ENCODE measurements around the gene CYP24A1. TPM values are rescaled to one million over a fixed set of nuclear protein-coding genes. Genes with fewer than 3 reads are reported as not detected.

CYP24A1 gene
- total and polyA plus RNA-seq, 2 of the 13 experiments (the other 11 are each of a cell fraction or from before 2014, with no cell fraction given): 9.4 to 32.7 TPM

DNA sequence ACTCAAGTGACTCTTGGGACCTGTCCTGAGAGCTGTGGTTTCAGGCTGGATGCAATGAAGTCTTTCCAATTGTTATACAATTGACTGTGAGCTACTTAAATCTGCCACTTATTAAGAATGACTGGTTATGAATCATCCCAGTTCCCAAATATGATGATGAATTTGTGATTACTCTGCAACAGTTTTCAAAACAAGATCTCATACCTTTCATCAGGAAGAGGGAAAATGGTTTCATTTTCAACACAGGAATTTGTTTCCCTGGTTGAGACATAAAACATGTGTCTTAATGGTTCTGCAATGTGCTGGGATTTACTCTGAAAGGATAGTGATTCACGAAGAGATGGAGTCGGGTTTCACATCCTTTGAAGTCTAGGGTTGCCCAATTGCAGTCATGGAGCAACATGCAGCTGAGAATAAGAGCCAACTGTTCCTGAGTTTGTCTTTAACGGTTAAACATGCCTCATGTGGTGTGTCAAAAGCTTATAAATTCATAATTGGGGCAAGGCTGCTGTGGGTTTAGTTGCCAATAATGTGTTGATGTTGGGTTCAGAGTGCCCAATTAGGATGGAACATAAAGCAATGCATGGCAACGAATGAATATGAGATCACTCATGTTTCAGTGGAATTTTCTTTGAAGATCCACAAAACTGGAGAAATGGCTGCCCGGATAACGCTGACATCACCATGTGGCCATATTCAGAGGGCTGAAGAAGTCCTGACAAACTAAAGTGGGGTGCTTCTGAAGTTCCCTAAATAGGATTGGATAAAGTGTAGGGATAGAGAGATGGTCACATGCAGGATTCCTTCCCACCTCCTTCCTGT, 41.0 kb downstream of the CYP24A1 start (continued):
- TF ChIP-seq, protein P1, sequence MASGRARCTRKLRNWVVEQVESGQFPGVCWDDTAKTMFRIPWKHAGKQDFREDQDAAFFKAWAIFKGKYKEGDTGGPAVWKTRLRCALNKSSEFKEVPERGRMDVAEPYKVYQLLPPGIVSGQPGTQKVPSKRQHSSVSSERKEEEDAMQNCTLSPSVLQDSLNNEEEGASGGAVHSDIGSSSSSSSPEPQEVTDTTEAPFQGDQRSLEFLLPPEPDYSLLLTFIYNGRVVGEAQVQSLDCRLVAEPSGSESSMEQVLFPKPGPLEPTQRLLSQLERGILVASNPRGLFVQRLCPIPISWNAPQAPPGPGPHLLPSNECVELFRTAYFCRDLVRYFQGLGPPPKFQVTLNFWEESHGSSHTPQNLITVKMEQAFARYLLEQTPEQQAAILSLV (CRISPR knock-in tag; IDR thresholded peaks at IDR 0.05; ENCODE audit: borderline replicate concordance): no peak
- no peak for TF ChIP-seq ZFP41 (CRISPR knock-in tag; IDR thresholded peaks at IDR 0.05; ENCODE audit: borderline replicate concordance)
- TF ChIP-seq, protein P2, sequence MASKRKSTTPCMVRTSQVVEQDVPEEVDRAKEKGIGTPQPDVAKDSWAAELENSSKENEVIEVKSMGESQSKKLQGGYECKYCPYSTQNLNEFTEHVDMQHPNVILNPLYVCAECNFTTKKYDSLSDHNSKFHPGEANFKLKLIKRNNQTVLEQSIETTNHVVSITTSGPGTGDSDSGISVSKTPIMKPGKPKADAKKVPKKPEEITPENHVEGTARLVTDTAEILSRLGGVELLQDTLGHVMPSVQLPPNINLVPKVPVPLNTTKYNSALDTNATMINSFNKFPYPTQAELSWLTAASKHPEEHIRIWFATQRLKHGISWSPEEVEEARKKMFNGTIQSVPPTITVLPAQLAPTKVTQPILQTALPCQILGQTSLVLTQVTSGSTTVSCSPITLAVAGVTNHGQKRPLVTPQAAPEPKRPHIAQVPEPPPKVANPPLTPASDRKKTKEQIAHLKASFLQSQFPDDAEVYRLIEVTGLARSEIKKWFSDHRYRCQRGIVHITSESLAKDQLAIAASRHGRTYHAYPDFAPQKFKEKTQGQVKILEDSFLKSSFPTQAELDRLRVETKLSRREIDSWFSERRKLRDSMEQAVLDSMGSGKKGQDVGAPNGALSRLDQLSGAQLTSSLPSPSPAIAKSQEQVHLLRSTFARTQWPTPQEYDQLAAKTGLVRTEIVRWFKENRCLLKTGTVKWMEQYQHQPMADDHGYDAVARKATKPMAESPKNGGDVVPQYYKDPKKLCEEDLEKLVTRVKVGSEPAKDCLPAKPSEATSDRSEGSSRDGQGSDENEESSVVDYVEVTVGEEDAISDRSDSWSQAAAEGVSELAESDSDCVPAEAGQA (IDR thresholded peaks at IDR 0.05; ENCODE audit: low read depth): peak; percentile 63
- TF ChIP-seq, protein P2 (CRISPR knock-in tag; IDR thresholded peaks at IDR 0.05; ENCODE audit: borderline replicate concordance): no peak; the same call in 1 of the 2 replicates
- TF ChIP-seq ZNF337 (CRISPR knock-in tag; IDR thresholded peaks at IDR 0.05; ENCODE audit: borderline replicate concordance, low read depth): peak; percentile 83; the same call in 1 of the 2 replicates
- TF ChIP-seq, protein P3, sequence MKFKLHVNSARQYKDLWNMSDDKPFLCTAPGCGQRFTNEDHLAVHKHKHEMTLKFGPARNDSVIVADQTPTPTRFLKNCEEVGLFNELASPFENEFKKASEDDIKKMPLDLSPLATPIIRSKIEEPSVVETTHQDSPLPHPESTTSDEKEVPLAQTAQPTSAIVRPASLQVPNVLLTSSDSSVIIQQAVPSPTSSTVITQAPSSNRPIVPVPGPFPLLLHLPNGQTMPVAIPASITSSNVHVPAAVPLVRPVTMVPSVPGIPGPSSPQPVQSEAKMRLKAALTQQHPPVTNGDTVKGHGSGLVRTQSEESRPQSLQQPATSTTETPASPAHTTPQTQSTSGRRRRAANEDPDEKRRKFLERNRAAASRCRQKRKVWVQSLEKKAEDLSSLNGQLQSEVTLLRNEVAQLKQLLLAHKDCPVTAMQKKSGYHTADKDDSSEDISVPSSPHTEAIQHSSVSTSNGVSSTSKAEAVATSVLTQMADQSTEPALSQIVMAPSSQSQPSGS (CRISPR knock-in tag; IDR thresholded peaks at IDR 0.05): peak; percentile 81; the same call in 1 of the 2 replicates
- TF ChIP-seq SMYD3 (CRISPR knock-in tag; IDR thresholded peaks at IDR 0.05): peak; percentile 58; the same call in 1 of the 2 replicates
- peak; percentile 4; the same call in 1 of the 2 replicates for TF ChIP-seq ZMYM3 (CRISPR knock-in tag; IDR thresholded peaks at IDR 0.05)
- TF ChIP-seq SALL2 (CRISPR knock-in tag; IDR thresholded peaks at IDR 0.05): 0 out of 2 replicates have a peak, but pooled peaks have one; percentile 23
- TF ChIP-seq BORCS8-MEF2B (CRISPR knock-in tag; IDR thresholded peaks at IDR 0.05): 0 out of 2 replicates have a peak, but pooled peaks have one; percentile 32
- TF ChIP-seq, protein P4, sequence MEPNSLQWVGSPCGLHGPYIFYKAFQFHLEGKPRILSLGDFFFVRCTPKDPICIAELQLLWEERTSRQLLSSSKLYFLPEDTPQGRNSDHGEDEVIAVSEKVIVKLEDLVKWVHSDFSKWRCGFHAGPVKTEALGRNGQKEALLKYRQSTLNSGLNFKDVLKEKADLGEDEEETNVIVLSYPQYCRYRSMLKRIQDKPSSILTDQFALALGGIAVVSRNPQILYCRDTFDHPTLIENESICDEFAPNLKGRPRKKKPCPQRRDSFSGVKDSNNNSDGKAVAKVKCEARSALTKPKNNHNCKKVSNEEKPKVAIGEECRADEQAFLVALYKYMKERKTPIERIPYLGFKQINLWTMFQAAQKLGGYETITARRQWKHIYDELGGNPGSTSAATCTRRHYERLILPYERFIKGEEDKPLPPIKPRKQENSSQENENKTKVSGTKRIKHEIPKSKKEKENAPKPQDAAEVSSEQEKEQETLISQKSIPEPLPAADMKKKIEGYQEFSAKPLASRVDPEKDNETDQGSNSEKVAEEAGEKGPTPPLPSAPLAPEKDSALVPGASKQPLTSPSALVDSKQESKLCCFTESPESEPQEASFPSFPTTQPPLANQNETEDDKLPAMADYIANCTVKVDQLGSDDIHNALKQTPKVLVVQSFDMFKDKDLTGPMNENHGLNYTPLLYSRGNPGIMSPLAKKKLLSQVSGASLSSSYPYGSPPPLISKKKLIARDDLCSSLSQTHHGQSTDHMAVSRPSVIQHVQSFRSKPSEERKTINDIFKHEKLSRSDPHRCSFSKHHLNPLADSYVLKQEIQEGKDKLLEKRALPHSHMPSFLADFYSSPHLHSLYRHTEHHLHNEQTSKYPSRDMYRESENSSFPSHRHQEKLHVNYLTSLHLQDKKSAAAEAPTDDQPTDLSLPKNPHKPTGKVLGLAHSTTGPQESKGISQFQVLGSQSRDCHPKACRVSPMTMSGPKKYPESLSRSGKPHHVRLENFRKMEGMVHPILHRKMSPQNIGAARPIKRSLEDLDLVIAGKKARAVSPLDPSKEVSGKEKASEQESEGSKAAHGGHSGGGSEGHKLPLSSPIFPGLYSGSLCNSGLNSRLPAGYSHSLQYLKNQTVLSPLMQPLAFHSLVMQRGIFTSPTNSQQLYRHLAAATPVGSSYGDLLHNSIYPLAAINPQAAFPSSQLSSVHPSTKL (CRISPR knock-in tag; IDR thresholded peaks at IDR 0.05): peak; percentile 97
